AG04450 (cell line): ENCODE measurements around the gene TRAPPC2L. TPM values are rescaled to one million over a fixed set of nuclear protein-coding genes. Genes with fewer than 3 reads are reported as not detected.

ENCODE experiments used
- CTCF ChIA-PET: fragments of 300-600, 350-600 bp; formaldehyde crosslinking; extraction: SDS; loops from one replicate; lab custom pipeline; 2022; ENCODE audit warnings: antibody characterized with exemption, inconsistent platforms; lab: Charles Lee
- POLR2A ChIA-PET: fragments of 350-600 bp; formaldehyde crosslinking; extraction: SDS; loops from one replicate; lab custom pipeline; 2021; ENCODE audit warnings: antibody characterized with exemption, inconsistent platforms; lab: Yijun Ruan, JAX
- DNase-seq: peaks from one replicate; pipeline ENCODE4 v3.0.0-alpha.2; 2011; ENCODE audit warnings: low read depth, low spot score
- H3K27ac ChIP-seq: one replicate; pipeline ENCODE4 v1.5.1; 2012; ENCODE audit warnings: low read depth, low read length, control low read depth
- H3K27me3 ChIP-seq: one replicate; pipeline ENCODE4 v1.6.0; 2012; ENCODE audit warnings: low read length; ENCODE audit not compliant: control insufficient read depth, insufficient read depth
- H3K4me3 ChIP-seq: 2 replicates; pipeline ENCODE4 v1.5.1; 2011; ENCODE audit warnings: mild to moderate bottlenecking, low read depth, low read length, control low read depth
- H3K9me3 ChIP-seq: 2 replicates; pipeline ENCODE4 v1.5.1; 2012; ENCODE audit warnings: low read length; ENCODE audit not compliant: control insufficient read depth, insufficient read depth
- polyA plus RNA-seq: library from polyadenylated mRNA; depleted of rRNA; stranded (reverse); fragments of >200 nt; gene quantifications from 2 replicates; pipeline ENCODE4 v1.2.3, GENCODE V29; 2011
- TF ChIP-seq, protein P1 (sequence below): IDR thresholded peaks from 2 replicates; pipeline ENCODE4 v1.5.1; 2011; ENCODE audit warnings: low read depth, low read length, control low read depth, inconsistent platforms

TRAPPC2L gene
- polyA plus RNA-seq, 1 experiment: 72.8 TPM

DNA sequence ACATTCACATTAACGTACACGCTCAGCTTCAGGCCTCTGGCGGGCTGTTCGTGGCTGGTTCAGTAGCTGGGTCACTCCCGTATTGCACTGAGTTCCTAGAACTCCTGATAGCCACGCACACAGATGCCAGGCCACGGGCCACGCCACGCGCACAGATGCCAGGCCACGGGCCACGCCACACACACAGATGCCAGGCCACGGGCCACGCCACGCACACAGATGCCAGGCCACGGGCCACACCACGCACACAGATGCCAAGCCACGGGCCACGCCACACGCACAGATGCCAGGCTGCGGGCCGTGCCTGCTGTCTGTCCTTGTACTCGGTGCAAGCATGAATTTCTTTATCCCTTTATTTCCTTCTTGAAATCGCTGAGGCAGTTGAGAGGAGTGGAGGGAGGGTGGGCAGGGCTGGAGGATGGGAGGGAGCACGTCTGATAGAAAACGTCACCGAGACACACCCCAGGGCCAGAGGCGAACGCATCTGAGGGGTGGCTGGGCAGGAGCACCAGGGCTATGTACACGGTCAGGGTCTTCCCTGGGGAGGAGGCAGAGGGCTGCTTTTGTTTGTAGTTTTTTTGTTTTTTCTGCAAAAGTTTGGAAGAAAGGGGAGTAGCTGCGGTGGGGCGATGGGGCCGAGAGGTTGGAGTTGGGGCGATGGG, 18.1 kb downstream of the TRAPPC2L start:
- Histone ChIP-seq H3K9me3 (peaks cover 4% of the 10 kb centered on the region; the same call in 1 of the 2 replicates), H3K4me3 (no peak overlapping the region), H3K27ac (no peak overlapping the region), H3K27me3 (peaks cover 43% of the 10 kb centered on the region)
- no peak for DNase-seq
- TF ChIP-seq, protein P1, sequence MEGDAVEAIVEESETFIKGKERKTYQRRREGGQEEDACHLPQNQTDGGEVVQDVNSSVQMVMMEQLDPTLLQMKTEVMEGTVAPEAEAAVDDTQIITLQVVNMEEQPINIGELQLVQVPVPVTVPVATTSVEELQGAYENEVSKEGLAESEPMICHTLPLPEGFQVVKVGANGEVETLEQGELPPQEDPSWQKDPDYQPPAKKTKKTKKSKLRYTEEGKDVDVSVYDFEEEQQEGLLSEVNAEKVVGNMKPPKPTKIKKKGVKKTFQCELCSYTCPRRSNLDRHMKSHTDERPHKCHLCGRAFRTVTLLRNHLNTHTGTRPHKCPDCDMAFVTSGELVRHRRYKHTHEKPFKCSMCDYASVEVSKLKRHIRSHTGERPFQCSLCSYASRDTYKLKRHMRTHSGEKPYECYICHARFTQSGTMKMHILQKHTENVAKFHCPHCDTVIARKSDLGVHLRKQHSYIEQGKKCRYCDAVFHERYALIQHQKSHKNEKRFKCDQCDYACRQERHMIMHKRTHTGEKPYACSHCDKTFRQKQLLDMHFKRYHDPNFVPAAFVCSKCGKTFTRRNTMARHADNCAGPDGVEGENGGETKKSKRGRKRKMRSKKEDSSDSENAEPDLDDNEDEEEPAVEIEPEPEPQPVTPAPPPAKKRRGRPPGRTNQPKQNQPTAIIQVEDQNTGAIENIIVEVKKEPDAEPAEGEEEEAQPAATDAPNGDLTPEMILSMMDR: no peak
- POLR2A ChIA-PET: no interaction called here
- CTCF ChIA-PET: no interaction called here

- TF ChIP-seq, protein P1: no peak
- ChIA-PET POLR2A (no interaction called here), CTCF (no interaction called here)
- peaks cover 4% of the 10 kb centered on the region; the same call in 1 of the 2 replicates for H3K9me3 ChIP-seq
- no peak overlapping the region for H3K27ac ChIP-seq
- no peak overlapping the region for H3K4me3 ChIP-seq
- H3K27me3 ChIP-seq: peaks cover 41% of the 10 kb centered on the region
- no peak for DNase-seq
Measured at GRCh38 chr16:88875703-88876234, 18.8 kb downstream of the TRAPPC2L start.

GRCh38 chr16:88876942-88877526, 20.1 kb downstream of the TRAPPC2L start:
- CTCF ChIA-PET: no interaction called here
- TF ChIP-seq, protein P1: no peak
- Histone ChIP-seq H3K27me3 (peaks cover 40% of the 10 kb centered on the region), H3K9me3 (peaks cover 7% of the 10 kb centered on the region; the same call in 1 of the 2 replicates), H3K27ac (no peak overlapping the region), H3K4me3 (no peak overlapping the region)
- POLR2A ChIA-PET: interaction anchor here (0.7 kb wide), 1 partner anchor 263 kb away, joined by 3 read pairs; no protein-coding TSS in a partner anchor
- DNase-seq: no peak

DNA sequence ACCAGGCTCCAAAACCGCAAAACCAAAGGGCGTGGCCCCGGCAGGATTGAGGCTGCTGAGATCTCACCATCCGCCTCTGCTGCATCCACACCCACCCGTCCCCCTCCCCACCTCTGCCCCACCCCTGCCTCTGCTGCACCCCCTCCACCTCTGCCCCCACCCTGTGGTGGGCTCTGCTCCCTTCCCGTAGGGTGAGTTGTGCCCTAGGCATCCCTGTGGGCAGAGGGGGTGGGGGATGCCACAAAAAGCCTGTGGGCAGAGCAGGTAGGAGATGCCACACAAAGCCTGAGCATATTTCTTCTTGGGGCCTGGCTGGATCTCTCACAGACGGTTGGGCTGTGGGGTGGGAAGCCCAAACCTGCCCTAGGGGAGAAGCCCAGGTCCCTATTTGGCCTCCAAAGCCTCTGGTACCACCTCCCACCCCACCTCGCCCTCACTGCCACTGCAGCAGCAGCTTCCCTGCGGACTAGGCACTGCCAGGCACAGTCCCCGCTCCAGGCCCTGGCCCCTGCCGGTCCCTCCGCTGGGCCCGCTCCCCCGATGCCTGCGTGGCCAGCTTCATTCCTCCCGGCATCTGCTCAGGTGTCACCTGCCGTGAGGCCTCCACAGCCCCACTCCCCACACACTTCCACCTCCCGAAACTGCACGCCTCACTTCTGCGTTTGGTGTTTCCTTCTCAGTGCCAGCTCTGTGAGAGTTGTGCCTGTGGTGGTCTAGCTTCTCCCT, 20.8 kb downstream of the TRAPPC2L start:
- ChIA-PET POLR2A (no interaction called here), CTCF (interaction anchor here (0.6 kb wide), 1 partner anchor 290 kb away, joined by 8 read pairs; no protein-coding TSS in a partner anchor)
- Histone ChIP-seq H3K27me3 (peaks cover 38% of the 10 kb centered on the region), H3K9me3 (peaks cover 14% of the 10 kb centered on the region), H3K4me3 (no peak overlapping the region), H3K27ac (no peak overlapping the region)
- TF ChIP-seq, protein P1: no peak
- no peak for DNase-seq
